K562 (cell line): Measurements from ENCODE around the gene LYSMD1. TPM values are rescaled to one million over a fixed set of nuclear protein-coding genes. Genes with fewer than 3 reads are reported as not detected.
A peak's percentile ranks its signal among the peaks of the same experiment; 100 is the strongest.

Experiments
- BCL6 ChIP-seq: fragments of 250-450 bp; sonication (Bioruptor Pico); IDR thresholded peaks from 2 replicates; pipeline ENCODE4 v1.4.0; 2020
- CBX5 ChIP-seq: IDR thresholded peaks from 2 replicates; pipeline ENCODE4 v1.6.1; 2014; ENCODE audit warnings: low read depth, borderline replicate concordance
- ESRRA ChIP-seq: fragments of 450-650 bp; IDR thresholded peaks from 2 replicates; pipeline ENCODE4 v1.6.1; 2014; ENCODE audit warnings: low read depth, mild to moderate bottlenecking, moderate library complexity, borderline replicate concordance
- EZH2 ChIP-seq: IDR thresholded peaks from 2 replicates; pipeline ENCODE4 v1.6.1; 2012; ENCODE audit warnings: low read depth, mild to moderate bottlenecking, inconsistent platforms, low read length, borderline replicate concordance
- FOXA1 ChIP-seq: fragments of 450-650 bp; IDR thresholded peaks from 2 replicates; pipeline ENCODE4 v1.6.1; 2016; ENCODE audit warnings: mild to moderate bottlenecking, borderline replicate concordance
- RAD21 ChIP-seq, 2 experiments: fragments of 250-450 bp in 1 of 2; fragments of 450-650 bp in 1 of 2; sonication (Bioruptor Pico) in 1 of 2; formaldehyde crosslinking in 1 of 2; IDR thresholded peaks in 1 of 2; conservative IDR thresholded peaks in 1 of 2; 2 replicates each; pipeline versions ENCODE4 v1.4.0 to v1.8.0; 2020 to 2022; ENCODE audit warnings: mild to moderate bottlenecking in 2 of 2, moderate library complexity in 1 of 2
- SAFB ChIP-seq: fragments of 200-400 bp; formaldehyde crosslinking; IDR thresholded peaks from 2 replicates; pipeline ENCODE4 v1.6.1; 2017; ENCODE audit warnings: low read depth, low read length, borderline replicate concordance
- SLC30A9 ChIP-seq: fragments of 250-450 bp; sonication (Bioruptor Pico); IDR thresholded peaks from 2 replicates; pipeline ENCODE4 v1.8.0; 2022; ENCODE audit warnings: mild to moderate bottlenecking, moderate library complexity
- SUPT5H ChIP-seq: fragments of 450-650 bp; IDR thresholded peaks from 2 replicates; pipeline ENCODE4 v1.6.1; 2016
- TBL1XR1 ChIP-seq, 2 experiments: IDR thresholded peaks; 2 replicates each; pipeline ENCODE4 v1.6.1; 2012; ENCODE audit warnings: improper control_type of control experiment in 2 of 2, low read length in 2 of 2, mild to moderate bottlenecking in 1 of 2
- ZNF274 ChIP-seq: IDR thresholded peaks from 2 replicates; pipeline ENCODE4 v1.6.1; 2011; ENCODE audit warnings: low read depth, mild to moderate bottlenecking, low read length, moderate library complexity, borderline replicate concordance
- polyA plus RNA-seq, 8 experiments: library from polyadenylated mRNA; depleted of rRNA in 4 of 8; stranded (reverse) in 5 of 8; unstranded in 3 of 8; fragments of >200 nt; fragmentation: Nextera tagmentation in 2 of 8; fragmentation: Illumina TruSeq in 1 of 8; extraction: Ambion mirVana in 2 of 8; extraction: Trizol in 1 of 8; gene quantifications; 2 replicates each; pipeline versions ENCODE4 v1.2.1 to v1.2.3, GENCODE V29; 2011 to 2014; ENCODE audit warnings: inconsistent platforms in 1 of 8, missing spikeins in 1 of 8
- total RNA-seq, 7 experiments: library from RNA; depleted of rRNA in 6 of 7; stranded (reverse); fragments of >200 nt in 6 of 7; fragmentation: Illumina TruSeq in 2 of 7; extraction: Trizol in 2 of 7; gene quantifications; 2 replicates each; pipeline versions ENCODE4 v1.2.1 to v1.2.3, GENCODE V29; 2011 to 2021; ENCODE audit warnings: low replicate concordance in 1 of 7
- TF ChIP-seq, protein P1 (sequence below), 2 experiments: fragments of 450-650 bp; formaldehyde crosslinking in 1 of 2; IDR thresholded peaks; 2 replicates each; pipeline versions ENCODE4 v1.4.0 to v1.6.1; 2014 to 2020; ENCODE audit warnings: mild to moderate bottlenecking in 2 of 2, borderline replicate concordance in 1 of 2, low read depth in 1 of 2
- TF ChIP-seq, protein P2 (sequence below), 3 experiments: fragments of 200-800 bp in 1 of 3; sonication (Bioruptor generic) in 1 of 3; sonication (generic) in 1 of 3; formaldehyde crosslinking in 1 of 3; IDR thresholded peaks; 2 replicates each; pipeline versions ENCODE4 v1.6.1 to v1.8.0; 2016 to 2022; ENCODE audit warnings: mild to moderate bottlenecking in 2 of 3, missing compliant biosample characterization in 2 of 3, missing genetic modification characterization in 2 of 3, missing genetic modification reagents in 1 of 3
- TF ChIP-seq, protein P3 (sequence below): sonication (generic); formaldehyde crosslinking; IDR thresholded peaks from 2 replicates; pipeline ENCODE4 v1.8.1; 2023; ENCODE audit warnings: missing genetic modification reagents, mild to moderate bottlenecking, borderline replicate concordance

LYSMD1 gene
- total and polyA plus RNA-seq, 9 of the 15 experiments (the other 6 are each of a cell fraction or from before 2014, with no cell fraction given): 2.2 to 9.4 (median 6.0) TPM

DNA sequence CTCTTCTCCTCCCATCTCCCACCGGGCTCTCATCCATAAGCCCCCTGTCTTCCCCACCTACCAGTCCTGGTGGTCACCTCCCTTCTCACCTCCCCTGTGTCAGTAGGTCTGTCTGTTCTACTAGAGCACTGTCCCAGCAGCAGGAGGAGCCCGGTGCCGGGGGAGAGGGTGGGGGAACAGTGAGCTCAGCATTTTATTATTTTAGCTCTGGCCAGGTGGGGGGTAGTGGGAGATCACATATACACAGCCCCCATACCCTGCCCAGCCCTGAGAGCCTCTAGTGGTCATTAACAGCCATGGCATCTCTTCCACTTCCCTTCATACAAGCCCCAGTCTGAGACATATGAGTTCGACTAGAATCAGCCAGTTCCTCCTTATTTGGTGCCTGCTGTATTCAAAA is 10.2 kb upstream of the LYSMD1 start, which contains the start of gene TMOD4 (continued):
- TF ChIP-seq, protein P1, sequence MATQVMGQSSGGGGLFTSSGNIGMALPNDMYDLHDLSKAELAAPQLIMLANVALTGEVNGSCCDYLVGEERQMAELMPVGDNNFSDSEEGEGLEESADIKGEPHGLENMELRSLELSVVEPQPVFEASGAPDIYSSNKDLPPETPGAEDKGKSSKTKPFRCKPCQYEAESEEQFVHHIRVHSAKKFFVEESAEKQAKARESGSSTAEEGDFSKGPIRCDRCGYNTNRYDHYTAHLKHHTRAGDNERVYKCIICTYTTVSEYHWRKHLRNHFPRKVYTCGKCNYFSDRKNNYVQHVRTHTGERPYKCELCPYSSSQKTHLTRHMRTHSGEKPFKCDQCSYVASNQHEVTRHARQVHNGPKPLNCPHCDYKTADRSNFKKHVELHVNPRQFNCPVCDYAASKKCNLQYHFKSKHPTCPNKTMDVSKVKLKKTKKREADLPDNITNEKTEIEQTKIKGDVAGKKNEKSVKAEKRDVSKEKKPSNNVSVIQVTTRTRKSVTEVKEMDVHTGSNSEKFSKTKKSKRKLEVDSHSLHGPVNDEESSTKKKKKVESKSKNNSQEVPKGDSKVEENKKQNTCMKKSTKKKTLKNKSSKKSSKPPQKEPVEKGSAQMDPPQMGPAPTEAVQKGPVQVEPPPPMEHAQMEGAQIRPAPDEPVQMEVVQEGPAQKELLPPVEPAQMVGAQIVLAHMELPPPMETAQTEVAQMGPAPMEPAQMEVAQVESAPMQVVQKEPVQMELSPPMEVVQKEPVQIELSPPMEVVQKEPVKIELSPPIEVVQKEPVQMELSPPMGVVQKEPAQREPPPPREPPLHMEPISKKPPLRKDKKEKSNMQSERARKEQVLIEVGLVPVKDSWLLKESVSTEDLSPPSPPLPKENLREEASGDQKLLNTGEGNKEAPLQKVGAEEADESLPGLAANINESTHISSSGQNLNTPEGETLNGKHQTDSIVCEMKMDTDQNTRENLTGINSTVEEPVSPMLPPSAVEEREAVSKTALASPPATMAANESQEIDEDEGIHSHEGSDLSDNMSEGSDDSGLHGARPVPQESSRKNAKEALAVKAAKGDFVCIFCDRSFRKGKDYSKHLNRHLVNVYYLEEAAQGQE (IDR thresholded peaks at IDR 0.05; ENCODE audit: borderline replicate concordance): 0 out of 2 replicates have a peak, but pooled peaks have one; percentile 12
- TF ChIP-seq, protein P1 (CRISPR knock-in tag; IDR thresholded peaks at IDR 0.05; ENCODE audit: low read depth): no peak
- TF ChIP-seq SAFB: no peak
- TF ChIP-seq TBL1XR1 (IDR thresholded peaks at IDR 0.05; ENCODE audit: low read length in 2 of 2): no peak
- no peak for TF ChIP-seq CBX5
- no peak for TF ChIP-seq FOXA1
- no peak for TF ChIP-seq BCL6 (CRISPR knock-in tag)
- TF ChIP-seq RAD21 (CRISPR knock-in tag; conservative IDR thresholded peaks at IDR 0.05 in 1 of 2, IDR thresholded peaks at IDR 0.05 in 1 of 2): no peak
- TF ChIP-seq, protein P2, sequence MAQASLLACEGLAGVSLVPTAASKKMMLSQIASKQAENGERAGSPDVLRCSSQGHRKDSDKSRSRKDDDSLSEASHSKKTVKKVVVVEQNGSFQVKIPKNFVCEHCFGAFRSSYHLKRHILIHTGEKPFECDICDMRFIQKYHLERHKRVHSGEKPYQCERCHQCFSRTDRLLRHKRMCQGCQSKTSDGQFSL (CRISPR knock-in tag; IDR thresholded peaks at IDR 0.05): no peak
- TF ChIP-seq, protein P2 (tag; IDR thresholded peaks at IDR 0.05): no peak
- TF ChIP-seq, protein P3, sequence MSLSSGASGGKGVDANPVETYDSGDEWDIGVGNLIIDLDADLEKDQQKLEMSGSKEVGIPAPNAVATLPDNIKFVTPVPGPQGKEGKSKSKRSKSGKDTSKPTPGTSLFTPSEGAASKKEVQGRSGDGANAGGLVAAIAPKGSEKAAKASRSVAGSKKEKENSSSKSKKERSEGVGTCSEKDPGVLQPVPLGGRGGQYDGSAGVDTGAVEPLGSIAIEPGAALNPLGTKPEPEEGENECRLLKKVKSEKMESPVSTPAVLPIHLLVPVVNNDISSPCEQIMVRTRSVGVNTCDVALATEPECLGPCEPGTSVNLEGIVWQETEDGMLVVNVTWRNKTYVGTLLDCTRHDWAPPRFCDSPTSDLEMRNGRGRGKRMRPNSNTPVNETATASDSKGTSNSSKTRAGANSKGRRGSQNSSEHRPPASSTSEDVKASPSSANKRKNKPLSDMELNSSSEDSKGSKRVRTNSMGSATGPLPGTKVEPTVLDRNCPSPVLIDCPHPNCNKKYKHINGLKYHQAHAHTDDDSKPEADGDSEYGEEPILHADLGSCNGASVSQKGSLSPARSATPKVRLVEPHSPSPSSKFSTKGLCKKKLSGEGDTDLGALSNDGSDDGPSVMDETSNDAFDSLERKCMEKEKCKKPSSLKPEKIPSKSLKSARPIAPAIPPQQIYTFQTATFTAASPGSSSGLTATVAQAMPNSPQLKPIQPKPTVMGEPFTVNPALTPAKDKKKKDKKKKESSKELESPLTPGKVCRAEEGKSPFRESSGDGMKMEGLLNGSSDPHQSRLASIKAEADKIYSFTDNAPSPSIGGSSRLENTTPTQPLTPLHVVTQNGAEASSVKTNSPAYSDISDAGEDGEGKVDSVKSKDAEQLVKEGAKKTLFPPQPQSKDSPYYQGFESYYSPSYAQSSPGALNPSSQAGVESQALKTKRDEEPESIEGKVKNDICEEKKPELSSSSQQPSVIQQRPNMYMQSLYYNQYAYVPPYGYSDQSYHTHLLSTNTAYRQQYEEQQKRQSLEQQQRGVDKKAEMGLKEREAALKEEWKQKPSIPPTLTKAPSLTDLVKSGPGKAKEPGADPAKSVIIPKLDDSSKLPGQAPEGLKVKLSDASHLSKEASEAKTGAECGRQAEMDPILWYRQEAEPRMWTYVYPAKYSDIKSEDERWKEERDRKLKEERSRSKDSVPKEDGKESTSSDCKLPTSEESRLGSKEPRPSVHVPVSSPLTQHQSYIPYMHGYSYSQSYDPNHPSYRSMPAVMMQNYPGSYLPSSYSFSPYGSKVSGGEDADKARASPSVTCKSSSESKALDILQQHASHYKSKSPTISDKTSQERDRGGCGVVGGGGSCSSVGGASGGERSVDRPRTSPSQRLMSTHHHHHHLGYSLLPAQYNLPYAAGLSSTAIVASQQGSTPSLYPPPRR: no peak
- TF ChIP-seq SUPT5H: peak; percentile 42
- TF ChIP-seq SLC30A9 (CRISPR knock-in tag): no peak
- TF ChIP-seq EZH2: no peak
- TF ChIP-seq ESRRA: no peak
- no peak for TF ChIP-seq ZNF274
